Measurements from ENCODE around the gene ZBTB32.

GRCh38 chr19:35746087-35746462 is 41.7 kb downstream of the ZBTB32 start:
- TF ChIP-seq CTCF (IDR thresholded peaks at IDR 0.05; ENCODE audit: insufficient read depth, low read depth, low read length) (no peak), EZH2 (IDR thresholded peaks at IDR 0.05; ENCODE audit: insufficient read depth, low read length) (no peak)
